Stimulated activated CD4-positive, alpha-beta T cell treated with anti-CD3 and anti-CD28 coated beads, TNF-alpha, amount 100 ng/mL, for 4 hours (primary cell): ENCODE results near the gene DCTN5.
A peak's percentile ranks its signal among the peaks of the same experiment; 100 is the strongest.
"Not testable (repeated sequence)": the region's sequence is repeated elsewhere in the genome, so short reads cannot be mapped to it uniquely, and the experiment has no call there.

Experiments
- DNase-seq, 3 experiments: peaks; one replicate each; pipeline ENCODE4 v3.0.0-alpha.2; 2020; ENCODE audit warnings: low read depth in 3 of 3

DCTN5 gene

DNA sequence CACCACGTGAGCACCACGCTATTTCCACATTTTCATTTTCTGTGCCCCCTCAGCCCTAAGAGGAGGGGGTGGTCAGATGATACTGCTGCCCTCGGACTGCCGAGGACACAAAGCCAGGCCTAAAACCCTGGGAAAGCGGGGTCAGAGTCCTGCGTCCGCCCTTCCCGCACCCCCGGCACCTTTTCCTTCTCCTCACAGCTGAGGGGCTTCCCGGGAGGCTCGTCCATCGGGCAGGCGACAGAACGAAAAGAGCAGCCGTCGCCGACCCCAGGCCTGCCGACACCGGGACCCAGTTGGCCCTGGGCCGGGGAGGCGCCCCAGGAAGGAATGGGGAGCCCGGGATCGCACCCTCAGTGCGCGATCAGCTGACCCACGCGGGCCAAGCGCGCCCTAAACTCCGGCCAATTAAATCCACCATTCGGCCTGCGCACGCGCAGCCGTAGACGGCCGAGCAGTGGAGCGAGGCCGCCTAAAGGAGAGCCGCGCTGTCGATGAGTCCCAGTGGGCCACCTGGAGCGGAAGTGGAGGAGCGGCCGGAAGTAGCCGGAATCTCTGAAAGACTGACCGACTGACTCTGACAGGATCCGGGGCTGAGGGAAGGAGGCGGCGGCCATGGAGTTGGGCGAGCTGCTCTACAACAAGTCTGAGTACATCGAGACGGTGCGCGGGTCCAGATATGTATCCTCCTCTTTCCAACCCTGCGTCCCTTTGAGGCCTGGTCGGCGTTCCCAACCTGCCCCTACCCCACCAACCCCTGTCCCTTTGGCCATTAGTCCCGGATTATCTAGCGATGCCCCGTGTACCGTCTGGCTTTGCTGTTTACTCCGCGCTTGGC lies at the start of gene DCTN5, which contains the start of gene PALB2:
TSS of gene DCTN5 (plus strand) at position 536 of the 835 bp plus-strand sequence. CDS start at position 613, 77 bp downstream.
TSS of gene PALB2 (minus strand) at position 380 of the 835 bp plus-strand sequence. CDS start at position 227, 153 bp downstream.
- peak; percentile 66 to 72 (median 70) for DNase-seq

DNA sequence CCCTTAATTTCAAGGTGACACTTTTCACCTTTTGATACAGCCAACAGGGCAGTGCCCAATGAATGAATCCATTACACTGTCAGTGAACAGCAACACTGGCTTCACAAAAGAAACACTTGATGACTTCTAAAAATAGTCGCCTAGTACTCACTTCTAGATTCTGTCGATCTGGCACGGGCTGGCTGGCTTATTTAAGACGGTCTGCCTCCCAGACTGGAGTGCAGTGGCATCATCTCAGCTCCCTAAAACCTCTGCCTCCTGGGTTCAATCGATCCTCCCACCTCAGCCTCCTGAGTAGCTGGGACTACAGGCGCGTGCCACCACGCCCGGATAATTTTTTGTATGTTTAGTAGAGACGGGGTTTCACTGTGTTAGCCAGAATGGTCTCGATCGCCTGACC lies 47.1 kb upstream of the DCTN5 start:
- DNase-seq = no peak

DNA sequence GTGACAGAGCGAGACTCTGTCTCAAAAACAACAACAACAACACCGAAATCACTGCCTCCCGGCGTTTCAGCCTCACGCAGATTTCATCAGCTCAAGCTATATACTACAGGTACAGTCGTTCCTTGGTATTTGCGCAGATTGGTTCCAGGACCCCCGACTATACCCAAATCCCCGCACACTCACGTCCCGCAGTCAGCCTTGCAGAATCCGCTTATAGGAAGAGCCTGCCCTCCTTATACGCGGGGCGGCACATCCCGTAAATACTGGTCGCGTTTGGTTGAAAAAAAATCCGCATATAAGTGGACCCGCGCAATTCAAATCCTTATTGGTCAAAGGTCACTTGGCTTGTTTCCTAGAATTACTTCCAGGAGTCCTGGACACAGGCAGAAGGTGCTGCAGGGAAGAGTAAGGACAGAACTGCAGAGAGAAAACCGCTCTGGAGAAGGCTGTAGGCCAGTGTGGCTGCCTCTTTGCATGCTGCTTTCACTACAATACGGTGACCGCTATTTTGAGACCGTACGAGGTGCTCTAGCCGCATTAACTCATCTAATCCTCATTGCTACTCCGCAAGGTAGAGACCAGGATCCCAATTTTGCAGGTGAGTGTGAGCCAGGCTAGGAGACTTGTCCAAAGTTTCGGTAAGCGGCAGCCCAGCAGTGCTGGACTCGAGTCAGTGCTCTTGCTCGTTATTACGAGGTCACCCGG lies 45.9 kb upstream of the DCTN5 start:
- DNase-seq = no peak

DNA sequence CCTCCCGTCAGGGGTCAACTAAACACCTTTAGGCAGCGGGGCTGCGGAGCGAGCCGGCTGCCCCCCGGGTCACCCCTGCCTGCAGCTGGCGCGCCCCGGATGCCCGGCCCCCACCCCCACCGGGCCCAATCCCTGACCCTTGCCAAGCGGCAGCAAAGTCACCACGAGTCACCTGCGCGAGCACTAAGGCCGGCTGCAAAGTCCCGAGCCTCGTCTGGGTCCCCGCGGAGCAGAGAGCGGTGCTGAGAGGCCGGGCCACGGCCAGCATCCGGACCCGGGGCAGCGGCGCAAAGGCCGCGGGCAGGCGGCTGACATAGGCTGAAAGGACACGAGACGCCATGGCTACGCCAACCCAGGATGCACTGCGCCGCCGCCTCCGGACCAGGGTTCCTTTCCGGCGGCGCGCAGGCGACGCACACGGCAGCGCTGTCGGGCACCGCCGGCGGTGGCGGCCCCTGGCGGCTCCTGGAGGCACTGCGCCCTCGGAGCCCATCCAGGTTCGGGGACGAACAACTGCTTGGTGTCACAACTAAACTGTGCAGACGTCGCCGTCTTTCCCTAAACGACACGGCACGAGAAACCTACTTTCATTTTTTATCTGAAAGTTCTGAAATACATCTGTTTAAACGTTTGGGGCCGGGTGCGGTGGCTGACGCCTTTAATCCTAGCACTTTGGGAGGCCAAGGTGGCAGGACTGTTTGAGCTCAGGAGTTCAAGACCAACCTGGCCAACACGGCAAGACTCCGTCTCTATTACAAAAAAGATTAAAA lies 45.1 kb upstream of the DCTN5 start, which contains the start of gene NDUFAB1:
TSS of gene NDUFAB1 (minus strand) at position 366 of the 770 bp plus-strand sequence. CDS start at position 340, 26 bp downstream.
- peak; percentile 80 to 88 (median 86) for DNase-seq

DNA sequence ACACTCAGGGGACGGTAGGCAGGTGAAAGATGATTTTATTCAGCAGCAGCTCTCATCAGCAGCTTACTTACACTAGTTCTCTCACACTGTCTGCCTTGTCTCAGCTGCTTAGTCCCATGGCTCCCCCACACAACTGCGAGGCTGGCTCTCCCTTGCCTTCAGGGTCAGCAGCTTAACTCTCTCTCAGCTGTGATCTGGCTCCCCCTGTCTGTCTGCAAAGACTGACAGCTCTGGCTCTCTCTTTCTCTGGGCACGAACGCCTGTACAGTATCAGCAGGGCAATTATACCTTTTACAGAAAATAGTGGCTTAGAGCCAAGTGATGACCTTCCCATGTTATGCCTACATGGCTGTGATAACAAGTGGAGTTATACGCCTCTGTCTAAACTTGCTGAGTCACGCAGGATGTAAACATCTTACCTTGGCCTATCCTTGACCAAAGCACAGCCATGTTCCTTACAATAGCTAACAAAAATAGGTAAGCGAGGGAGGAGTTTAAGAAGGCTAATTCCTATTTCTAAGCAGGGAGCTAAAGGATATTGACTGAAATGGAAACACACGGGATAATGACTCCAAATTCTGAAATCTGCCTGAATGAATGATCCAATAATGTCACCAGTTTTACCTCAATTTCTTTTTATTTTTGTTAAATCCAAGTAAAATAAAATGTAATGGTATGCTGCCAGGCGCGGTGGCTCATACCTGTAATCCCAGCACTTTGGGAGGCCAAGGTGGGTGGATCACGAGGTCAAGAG lies 44.1 kb upstream of the DCTN5 start:
- no peak for DNase-seq

DNA sequence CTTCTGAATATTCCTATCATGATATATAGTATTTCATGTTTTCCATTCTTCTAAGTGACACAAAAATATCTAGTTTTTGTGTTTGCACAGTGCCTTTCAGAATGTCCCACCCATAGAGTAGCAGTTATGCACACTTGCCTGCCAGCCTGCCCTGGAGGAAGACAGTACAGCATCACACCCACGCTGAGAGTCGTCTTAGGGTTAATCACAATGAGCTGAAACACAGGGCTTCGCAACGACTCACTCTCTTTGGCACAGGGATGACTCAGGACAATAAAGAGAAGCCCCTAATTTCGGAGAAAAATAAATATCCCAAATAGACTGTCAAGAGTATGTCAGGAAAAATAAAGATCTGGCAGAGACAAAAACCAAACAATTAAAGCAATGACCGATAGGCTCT lies 33.5 kb upstream of the DCTN5 start:
- no peak for DNase-seq

DNA sequence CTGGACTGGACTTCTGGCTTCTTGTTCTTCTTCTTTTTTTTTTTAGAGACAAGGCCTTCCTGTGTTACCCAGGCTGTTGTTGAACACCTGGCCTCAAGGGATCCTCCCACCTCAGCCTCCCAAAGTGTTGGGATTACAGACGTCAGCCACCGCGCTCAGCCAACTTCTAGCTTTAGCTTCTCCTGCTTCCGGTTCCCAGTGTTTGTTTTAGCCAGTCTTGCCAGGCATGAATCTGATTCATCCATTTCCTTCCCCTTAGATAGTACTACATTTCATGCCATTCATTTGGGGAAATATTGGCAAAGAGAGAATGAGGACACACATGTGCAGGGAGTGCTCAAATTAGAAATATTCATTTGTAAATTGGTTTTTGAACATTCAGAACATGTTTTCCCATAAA lies 33.1 kb upstream of the DCTN5 start:
- no peak for DNase-seq

DNA sequence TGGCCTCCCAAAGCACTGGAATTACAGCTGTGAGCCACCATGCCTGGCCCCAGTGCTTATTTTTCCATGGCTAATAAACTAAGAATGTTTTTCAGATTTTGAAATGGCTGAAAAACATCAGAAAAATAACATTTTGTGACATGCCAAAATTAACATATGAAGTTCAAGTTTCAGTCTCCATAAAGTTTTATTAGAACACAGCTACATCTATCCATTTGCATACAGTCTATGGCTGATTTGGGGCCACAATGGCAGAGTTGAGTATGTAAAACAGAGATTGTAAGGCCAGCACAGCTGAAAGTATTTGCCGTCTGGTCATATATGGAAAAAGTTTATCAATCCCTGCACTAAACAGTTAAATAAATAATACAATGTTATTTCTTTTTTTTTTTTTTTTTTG lies 31.3 kb upstream of the DCTN5 start:
- no peak for DNase-seq

DNA sequence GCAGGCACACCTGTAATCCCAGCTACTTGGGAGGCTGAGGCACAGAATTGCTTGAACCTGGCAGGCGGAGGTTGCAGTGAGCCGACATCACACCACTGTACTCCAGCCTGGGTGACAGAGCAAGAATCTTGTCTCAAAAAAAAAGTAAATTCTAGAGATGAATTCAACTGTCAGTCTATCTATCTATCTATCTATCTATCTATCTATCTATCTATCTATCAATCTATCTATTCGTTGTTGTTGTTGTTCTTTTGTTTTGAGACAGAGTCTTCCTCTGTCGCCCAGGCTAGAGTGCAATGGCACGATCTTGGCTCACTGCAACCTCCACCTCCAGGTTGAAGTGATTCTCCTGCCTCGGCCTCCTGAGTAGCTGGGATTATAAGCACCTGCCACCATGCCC lies 30.4 kb upstream of the DCTN5 start:
- DNase-seq = not testable (repeated sequence)

DNA sequence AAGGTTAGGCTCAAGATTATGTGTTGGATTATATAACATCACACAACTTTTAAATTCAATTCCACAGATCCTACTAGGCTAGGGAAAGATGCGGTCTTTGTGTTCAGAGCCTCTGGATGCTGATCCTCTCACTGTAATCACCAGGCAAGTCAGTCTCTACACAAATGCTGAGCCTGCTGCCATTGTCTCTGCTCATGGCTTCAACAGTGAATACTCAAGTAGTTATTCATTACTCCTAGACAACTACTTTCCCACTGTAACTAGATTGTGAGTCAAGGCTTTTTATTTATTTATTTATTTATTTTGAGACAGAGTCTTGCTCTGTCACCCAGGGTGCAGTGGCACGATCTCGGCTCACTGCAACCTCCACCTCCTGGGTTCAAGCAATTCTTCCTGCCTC lies 29.3 kb upstream of the DCTN5 start:
- no peak for DNase-seq

DNA sequence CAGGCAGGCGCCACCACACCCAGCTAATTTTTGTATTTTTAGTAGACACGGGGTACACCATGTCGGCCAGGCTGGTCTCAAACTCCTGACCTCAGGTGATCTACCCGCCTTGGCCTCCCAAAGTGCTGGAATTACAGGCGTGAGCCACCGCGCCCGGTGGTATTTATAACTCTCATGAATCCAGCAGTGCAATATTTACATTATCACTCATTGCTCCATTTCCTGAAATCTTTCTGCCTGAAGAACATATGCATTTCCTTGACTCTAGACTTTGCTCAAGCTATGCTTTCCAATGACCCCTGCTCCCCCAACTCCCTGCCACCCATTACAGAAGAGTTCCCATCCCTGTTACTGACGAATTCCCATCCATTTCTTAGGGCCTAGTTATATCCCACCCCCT lies 25.5 kb upstream of the DCTN5 start:
- DNase-seq = no peak

DNA sequence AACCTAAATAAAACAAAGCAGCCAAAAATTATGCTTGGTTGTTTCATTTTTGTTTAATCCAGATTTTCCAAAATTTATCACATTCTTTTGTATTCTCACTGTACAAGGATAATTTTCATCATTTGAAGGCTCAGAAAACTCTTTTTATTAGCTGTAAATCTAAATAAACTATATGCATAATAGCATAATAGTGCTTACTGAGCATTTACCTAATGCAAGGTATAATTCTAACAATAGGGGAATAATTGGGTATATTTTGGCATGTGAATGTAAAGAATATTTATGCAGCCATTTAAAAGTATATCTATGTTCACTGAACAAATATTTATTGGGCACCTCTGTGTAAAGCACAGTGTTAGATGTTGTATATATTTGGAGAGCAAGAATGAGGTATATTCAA lies 17.2 kb upstream of the DCTN5 start:
- DNase-seq = no peak

DNA sequence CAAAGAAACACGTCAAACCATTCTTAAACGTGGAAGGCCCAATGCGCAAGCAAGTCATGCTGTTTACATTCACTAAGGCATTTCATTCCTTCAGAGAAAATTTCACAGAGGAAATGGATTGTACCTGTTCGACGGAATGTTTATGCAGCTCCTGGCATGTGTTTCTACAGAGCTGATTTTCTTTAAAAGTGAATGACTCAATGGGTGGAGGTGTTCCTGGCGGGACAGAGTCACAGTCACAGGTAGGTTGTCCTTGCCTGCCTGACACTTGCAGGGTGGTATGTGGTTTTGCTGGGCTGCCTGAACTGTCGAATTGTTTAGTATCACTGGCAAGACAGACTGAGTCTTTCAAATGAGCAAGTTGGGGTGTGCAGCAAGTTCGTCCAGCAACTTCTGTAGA lies 11.8 kb upstream of the DCTN5 start:
- no peak for DNase-seq

DNA sequence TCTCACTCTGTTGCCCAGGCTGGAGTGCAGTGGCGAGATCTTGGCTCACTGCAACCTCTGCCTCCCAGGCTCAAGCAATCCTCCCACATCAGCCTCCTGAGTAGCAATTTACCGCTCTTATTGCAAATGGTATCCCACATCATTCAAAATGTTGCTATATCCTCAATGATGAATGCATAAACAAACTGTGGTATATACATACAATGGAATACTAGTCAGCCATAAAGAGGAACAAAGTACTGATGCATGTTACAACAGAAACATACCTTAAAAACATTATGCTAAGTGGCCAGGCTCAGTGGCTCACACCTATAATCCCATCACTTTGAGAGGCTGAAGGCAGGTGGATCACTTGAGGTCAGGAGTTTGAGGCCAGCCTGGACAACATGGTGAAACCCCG lies 9.4 kb upstream of the DCTN5 start:
- DNase-seq = not testable (repeated sequence)

DNA sequence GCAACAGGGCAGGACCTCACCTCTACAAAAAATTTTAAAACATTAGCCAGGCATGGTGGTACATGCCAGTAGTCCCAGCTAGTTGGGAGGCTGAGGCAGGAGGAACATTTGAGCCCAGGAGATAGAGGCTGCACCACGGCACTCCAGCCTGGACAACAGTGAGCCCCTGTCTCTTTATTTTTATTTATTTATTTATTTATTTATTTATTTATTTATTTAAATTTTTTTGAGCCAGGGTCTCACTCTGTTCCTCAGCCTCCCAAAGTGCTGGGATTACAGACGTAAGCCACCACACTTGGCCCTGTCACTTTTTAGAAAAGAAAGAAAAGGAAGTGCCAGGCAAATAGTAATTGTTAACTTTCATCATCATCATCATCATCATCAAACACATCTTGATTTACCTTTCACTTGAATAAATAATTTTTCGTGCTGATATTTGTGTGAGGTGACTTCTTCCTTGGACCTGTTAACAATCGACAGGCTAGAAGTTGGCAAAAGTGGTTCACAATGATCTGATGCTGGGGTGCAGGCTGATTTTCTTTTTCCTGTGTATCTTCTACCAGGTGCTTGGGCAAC lies 6.7 kb upstream of the DCTN5 start:
- DNase-seq = no peak

DNA sequence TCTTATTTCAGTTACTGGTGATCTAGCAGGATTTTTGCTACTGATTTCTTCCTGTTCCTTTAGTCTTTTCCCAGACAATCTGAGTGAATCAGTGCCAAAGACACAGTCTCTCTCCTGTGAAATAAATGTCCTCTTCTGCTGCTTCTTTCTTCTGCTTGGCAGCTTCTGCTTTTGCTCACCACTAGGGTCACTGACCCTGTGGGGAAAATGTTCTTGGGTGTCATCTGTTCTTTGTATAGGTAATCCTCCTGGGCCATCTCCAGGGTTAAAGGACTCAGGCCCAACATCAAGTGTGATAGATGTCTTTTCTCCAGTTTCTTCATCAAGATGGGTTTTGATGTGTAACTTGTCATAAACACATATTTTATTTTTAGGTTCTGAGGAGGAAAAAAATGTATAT lies 5.3 kb upstream of the DCTN5 start:
- DNase-seq = no peak

DNA sequence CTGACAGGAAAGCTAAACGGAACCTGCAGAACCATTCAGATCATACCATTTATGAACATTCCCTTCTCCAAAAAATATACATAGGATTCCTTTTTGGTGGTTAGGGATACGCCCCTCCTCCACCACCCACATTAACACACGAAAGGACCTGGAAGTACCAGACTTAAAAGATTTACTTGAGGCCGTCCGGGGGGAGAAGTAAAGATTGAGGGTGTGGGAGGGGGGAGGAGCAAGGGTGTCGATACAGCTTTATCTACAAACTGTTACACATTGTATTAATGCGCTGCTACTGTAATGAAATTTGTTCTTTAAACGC lies 693 bp upstream of the DCTN5 start:
- DNase-seq = peak in 1 of 3 experiments; percentile 2

DNA sequence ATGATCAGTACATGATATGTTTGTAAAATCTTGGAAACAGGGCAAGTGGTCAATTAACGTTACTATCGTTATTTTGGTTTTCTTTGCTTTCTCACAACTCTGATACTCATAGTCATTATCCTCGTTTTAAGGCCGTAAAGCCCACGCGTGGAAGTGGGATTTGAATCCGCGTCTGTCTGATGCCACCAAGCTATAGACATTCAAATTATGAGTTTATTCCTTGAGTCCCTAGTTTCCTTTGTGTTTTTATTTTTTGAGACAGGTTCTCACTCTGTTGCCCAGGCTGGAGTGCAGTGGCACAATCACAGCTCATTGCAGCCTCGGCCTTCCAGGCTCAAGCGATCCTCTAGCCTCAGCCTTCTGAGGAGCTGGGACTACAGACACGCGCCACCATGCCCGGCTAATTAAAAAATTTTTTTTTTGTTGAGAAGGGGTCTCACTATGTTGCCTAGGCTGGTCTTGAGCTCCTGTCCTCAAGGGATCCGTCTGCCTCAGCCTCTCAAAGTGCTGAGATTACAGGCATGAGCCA lies 1.0 kb downstream of the DCTN5 start:
- DNase-seq = no peak

DNA sequence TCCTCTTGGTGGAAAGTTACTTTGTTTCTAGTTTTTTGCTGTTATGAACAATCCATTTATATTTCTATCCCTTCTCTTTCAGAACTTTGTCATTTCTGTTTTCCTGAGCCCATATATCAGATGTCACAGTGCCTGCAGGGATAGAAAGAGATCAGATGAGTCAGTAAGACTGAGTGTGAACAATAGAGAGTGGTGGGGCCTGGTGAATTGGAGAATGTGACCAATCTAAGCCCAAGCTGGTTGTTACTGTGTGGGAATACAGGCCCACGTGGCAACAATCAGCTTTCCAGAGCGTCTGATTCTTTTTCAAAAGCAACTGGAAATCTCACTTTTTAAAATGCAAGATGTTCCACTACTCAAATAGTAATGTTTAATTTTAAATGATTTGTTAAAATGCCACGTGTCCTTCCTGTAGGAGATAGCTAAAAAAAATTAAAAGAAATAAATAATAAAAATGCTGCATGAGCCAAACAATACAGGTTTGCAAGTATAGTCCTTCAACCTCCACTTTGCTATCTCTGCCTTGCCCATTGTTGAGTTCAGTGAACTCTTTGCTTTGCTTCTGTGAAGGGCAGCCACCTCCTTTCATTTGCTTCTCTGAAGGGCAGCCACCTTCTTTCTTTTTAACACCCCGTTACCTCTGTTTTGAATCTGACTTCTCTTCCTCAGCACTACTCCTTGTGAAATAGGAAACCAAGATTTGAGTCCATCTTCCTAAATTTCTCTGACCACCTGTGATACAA lies 9.6 kb downstream of the DCTN5 start:
- no peak for DNase-seq

DNA sequence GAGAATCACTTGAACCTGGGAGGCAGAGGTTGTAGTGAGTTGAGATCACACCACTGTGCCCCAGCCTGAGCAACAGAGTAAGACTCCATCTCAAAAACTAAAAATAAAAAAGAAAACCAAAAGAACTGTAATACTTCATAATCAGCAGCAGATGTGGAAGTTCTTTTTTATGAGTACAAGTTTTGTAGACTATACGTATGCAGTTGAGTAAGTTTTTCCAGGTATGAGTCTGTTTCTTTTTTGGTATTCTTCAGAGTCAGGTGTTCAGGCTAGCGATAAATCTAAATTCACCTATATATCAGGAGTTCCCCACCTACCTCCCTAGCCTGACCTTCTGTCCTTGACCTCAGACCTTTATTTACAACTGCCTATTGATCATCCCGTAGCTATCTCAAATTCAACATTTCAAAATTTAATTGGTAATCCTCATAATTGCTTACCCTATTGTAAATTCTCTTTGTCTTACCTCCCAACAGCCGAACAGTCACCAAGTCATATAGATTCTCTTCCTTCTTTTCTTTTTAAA lies 10.7 kb downstream of the DCTN5 start:
- no peak for DNase-seq
